ENCODE data around the gene CCDC120. TPM values are rescaled to one million over a fixed set of nuclear protein-coding genes. Genes with fewer than 3 reads are reported as not detected.
A peak's percentile ranks its signal among the peaks of the same experiment; 100 is the strongest.

Gene CCDC120
- total RNA-seq, 3 donors from 2014 or later: 0.80 to 6.3 (median 4.3) TPM

DNA sequence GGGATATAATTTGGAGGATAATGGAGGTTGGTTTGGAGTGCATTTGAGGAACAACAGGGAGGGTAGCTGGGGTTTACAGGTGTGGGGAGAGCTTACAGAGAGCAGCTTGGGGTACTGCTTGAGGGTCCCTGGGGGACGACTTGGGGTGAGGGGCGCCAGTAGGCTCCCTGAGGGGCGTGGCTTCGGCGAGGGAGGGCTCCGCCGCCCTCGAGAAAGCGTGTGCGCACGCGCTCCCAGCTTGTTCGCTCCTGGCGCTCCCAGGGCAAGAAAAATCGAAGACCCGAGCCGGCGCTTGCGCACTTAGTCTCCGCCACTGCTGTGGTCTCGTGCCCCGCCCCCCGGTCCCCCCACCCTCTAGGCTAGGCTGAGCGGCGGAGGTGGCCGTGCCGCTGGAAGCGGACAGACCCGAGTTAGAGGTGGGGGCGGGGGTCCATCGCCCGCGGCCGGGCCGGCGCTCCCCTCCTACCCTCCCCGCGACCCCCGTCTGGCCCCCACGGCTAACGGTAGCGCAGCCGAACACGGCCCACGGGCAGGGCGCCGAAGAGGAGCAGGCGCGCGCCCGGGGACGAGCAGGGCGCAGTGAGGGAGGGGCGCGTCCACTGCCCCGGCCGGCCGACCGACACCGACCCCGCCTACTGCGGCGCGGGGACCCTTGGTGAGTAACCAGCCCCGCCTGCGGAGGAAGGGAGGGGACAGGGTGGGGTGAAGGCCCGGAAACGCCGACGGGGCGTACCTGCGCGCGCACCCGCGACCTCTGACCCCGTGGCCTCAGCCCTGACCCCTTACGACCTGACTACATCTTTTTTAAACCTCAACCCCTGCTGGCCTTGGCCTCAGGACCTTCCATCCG is 5.4 kb upstream of the CCDC120 start:
- Histone ChIP-seq H3K27me3 (peaks cover 0 to 13% of the 10 kb centered on the region in 2 donors), H3K27ac (peak overlapping the region; percentile 92 to 93), H3K36me3 (no peaks in the 10 kb centered on the region), H3K4me3 (peak overlapping the region; percentile 65 to 73 (median 71)), H3K4me1 (no peaks in the 10 kb centered on the region), H3K9me3 (peaks cover 5 to 8% of the 10 kb centered on the region in 2 donors)
- intact Hi-C loops (cut with DNase I; ENCODE audit: low total_unique reads): no loop called here
- DNase-seq (ENCODE audit: low spot score in 2 of 2): no peak
- TF ChIP-seq CTCF (IDR thresholded peaks at IDR 0.05) (no peak), POLR2AphosphoS5 (IDR thresholded peaks at IDR 0.05) (no peak), POLR2A (IDR thresholded peaks at IDR 0.05) (no peak)

DNA sequence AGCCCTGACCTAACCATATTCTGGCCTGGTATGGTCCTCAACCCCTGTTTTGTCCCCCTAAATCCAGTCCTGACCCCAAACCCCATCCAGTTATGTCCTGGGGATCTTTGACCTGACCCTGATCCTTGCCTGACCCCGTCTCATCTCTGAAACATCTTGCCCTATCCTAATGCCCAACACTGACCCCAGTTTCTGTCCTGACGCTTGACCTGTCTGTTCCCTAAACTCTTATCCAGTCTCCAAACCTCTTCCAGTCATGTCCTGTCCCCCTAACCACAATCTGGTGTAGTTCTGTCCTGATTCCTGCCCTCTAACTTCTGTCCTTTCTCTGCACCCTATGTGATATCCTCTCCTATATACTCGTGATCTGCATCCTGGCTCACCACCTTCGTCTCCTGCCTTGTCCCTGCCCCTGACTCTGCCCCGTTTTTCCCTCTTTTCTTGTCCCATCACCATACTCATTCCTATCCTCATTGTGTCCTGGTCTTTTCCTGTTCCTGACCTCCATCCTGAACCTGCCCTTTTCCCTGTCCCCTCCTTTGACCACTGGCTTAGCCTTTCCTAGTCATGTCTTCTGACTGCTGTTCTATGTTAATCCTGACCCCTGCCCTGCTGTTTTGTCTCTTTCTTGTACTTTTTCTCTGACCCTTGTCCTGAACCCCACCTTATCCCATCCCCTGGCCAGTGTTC is 4.6 kb upstream of the CCDC120 start:
- H3K9me3 ChIP-seq: peaks cover 5 to 8% of the 10 kb centered on the region in 2 donors
- intact Hi-C loops (cut with DNase I; ENCODE audit: low total_unique reads): no loop called here
- no peak for DNase-seq (ENCODE audit: low spot score in 2 of 2)
- peaks cover 0 to 19% of the 10 kb centered on the region in 2 donors for H3K27me3 ChIP-seq
- peak overlapping the region; percentile 92 to 93 for H3K27ac ChIP-seq
- no peaks in the 10 kb centered on the region for H3K4me1 ChIP-seq
- H3K4me3 ChIP-seq: peak overlapping the region; percentile 65 to 73 (median 71)
- TF ChIP-seq POLR2AphosphoS5 (IDR thresholded peaks at IDR 0.05): no peak
- no peak for TF ChIP-seq POLR2A (IDR thresholded peaks at IDR 0.05)
- no peak for TF ChIP-seq CTCF (IDR thresholded peaks at IDR 0.05)
- H3K36me3 ChIP-seq: no peaks in the 10 kb centered on the region

DNA sequence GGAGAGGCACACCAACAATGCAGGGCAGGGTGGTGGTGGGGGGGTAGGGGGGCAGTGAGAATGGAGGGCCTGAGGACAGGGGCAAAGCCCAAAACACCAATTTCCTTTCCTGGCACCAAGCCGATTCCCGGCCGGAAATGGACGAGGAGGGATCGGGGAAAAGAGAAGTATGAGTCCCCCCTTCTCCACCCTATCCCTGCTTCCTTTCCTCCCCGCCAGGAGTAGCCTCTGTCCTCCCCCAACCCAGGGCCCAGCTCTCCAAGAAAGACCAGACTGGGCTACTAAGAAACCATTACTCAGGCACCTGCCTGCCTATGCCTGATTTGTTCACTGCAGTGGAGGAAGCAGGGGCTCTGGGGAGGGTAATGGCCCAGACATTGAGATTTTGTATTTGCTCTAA is 402 bp downstream of the CCDC120 start:
- peak overlapping the region; percentile 83 to 87 for H3K27ac ChIP-seq
- intact Hi-C loops (cut with DNase I; ENCODE audit: low total_unique reads): no loop called here
- H3K4me1 ChIP-seq: no peaks in the 10 kb centered on the region
- H3K9me3 ChIP-seq: peaks cover 4 to 5% of the 10 kb centered on the region in 2 donors
- TF ChIP-seq CTCF (IDR thresholded peaks at IDR 0.05) (no peak), POLR2AphosphoS5 (IDR thresholded peaks at IDR 0.05) (no peak), POLR2A (IDR thresholded peaks at IDR 0.05) (no peak)
- no peaks in the 10 kb centered on the region for H3K36me3 ChIP-seq
- peak overlapping the region in 2 of 3 donors; percentile 53 to 67 for H3K4me3 ChIP-seq
- DNase-seq (ENCODE audit: low spot score in 2 of 2): no peak
- peaks cover 0 to 20% of the 10 kb centered on the region in 2 donors for H3K27me3 ChIP-seq

GRCh38 chrX:49059681-49060085 is 884 bp downstream of the CCDC120 start:
- peak overlapping the region in 2 of 3 donors; percentile 53 to 67 for H3K4me3 ChIP-seq
- no peaks in the 10 kb centered on the region for H3K4me1 ChIP-seq
- H3K36me3 ChIP-seq: no peaks in the 10 kb centered on the region
- DNase-seq (ENCODE audit: low spot score in 2 of 2): no peak
- H3K9me3 ChIP-seq: peaks cover 0 to under 1% of the 10 kb centered on the region in 2 donors
- TF ChIP-seq CTCF (IDR thresholded peaks at IDR 0.05) (no peak), POLR2A (IDR thresholded peaks at IDR 0.05) (no peak), POLR2AphosphoS5 (IDR thresholded peaks at IDR 0.05) (no peak)
- intact Hi-C loops (cut with DNase I; ENCODE audit: low total_unique reads): no loop called here
- peak overlapping the region; percentile 83 to 87 for H3K27ac ChIP-seq
- H3K27me3 ChIP-seq: peaks cover 0 to 20% of the 10 kb centered on the region in 2 donors

- Histone ChIP-seq H3K4me3 (no peak overlapping the region), H3K36me3 (no peaks in the 10 kb centered on the region), H3K27me3 (peaks cover 0 to 26% of the 10 kb centered on the region in 2 donors), H3K9me3 (no peaks in the 10 kb centered on the region), H3K4me1 (no peaks in the 10 kb centered on the region), H3K27ac (peak overlapping the region; percentile 35 to 87)
- intact Hi-C loops (cut with DNase I; ENCODE audit: low total_unique reads): no loop called here
- TF ChIP-seq POLR2AphosphoS5 (IDR thresholded peaks at IDR 0.05) (no peak), CTCF (IDR thresholded peaks at IDR 0.05) (no peak), POLR2A (IDR thresholded peaks at IDR 0.05) (no peak)
- no peak for DNase-seq (ENCODE audit: low spot score in 2 of 2)
These were observed 2.1 kb downstream of the CCDC120 start for GRCh38 chrX:49060914-49061313.
